ENCODE results near the gene MSI2. TPM values are rescaled to one million over a fixed set of nuclear protein-coding genes. Genes with fewer than 3 reads are reported as not detected.

The MSI2 gene
- total and polyA plus RNA-seq, 2 donors (not counting 3 experiments of a cell fraction or from before 2014, with no cell fraction given) = 20.9 to 59.3 TPM

GRCh38 chr17:57418463-57419246 lies 162.3 kb downstream of the MSI2 start:
- no TSS peak for BruUV-seq (replicated peaks)
- no peak for TF ChIP-seq GATA2 (IDR thresholded peaks at IDR 0.05; ENCODE audit: insufficient read depth, insufficient read length, low read depth, low read length)
- TF ChIP-seq JUN (IDR thresholded peaks at IDR 0.05; ENCODE audit: borderline replicate concordance, insufficient read depth, insufficient read length, low read depth) = no peak
- dilution Hi-C loops (cut with MboI; ENCODE audit: extremely low pct_ligation_motif_present, low sequenced_read_pairs) (no loop called here), intact Hi-C loops (cut with micrococcal nuclease) (no loop called here)
- H3K9me3 ChIP-seq (replicated peaks; ENCODE audit: control insufficient read depth, insufficient read depth, low read length) = no peaks in the 10 kb centered on the region
- peaks cover 7% of the 10 kb centered on the region for H4K20me1 ChIP-seq (replicated peaks; ENCODE audit: control insufficient read depth, extremely low read depth, insufficient read depth, low read length)
- H3K4me1 ChIP-seq (ENCODE audit: control insufficient read depth, extremely low read depth, insufficient read depth, low read length) = peaks cover 3% of the 10 kb centered on the region
- no peak overlapping the region for H2AFZ ChIP-seq (ENCODE audit: low read depth, low read length)
- ChIA-PET CTCF (interaction anchor here (0.6 to 1.9 kb wide), 4 partner anchors 21 to 928 kb away, joined by 3 to 6 read pairs (median 4); no protein-coding TSS in a partner anchor), POLR2A (no interaction called here)
- H3K4me3 ChIP-seq (replicated peaks in 1 of 3; ENCODE audit: insufficient read depth in 1 of 3, low read depth in 1 of 3, low read length in 3 of 3) = no peak overlapping the region
- no peaks in the 10 kb centered on the region for H3K27me3 ChIP-seq (ENCODE audit: control insufficient read depth in 2 of 2, insufficient read depth in 2 of 2, low read length in 2 of 2)
- H3K9me1 ChIP-seq (replicated peaks; ENCODE audit: control insufficient read depth, extremely low read depth, insufficient read depth, low read length) = no peaks in the 10 kb centered on the region
- no peaks in the 10 kb centered on the region for H3K79me2 ChIP-seq (ENCODE audit: control insufficient read depth, insufficient read depth, low read length)
- H3K9ac ChIP-seq (replicated peaks; ENCODE audit: extremely low read depth, insufficient read depth, low read length) = no peak overlapping the region
- no peak overlapping the region for H3K4me2 ChIP-seq (ENCODE audit: insufficient read depth, low read length)
- no peak overlapping the region for H3K27ac ChIP-seq (ENCODE audit: insufficient read depth, low read depth, low read length)
- no peak for FAIRE-seq
- H3K36me3 ChIP-seq (ENCODE audit: control insufficient read depth in 2 of 2, extremely low read depth in 1 of 2, insufficient read depth in 2 of 2, low read length in 2 of 2) = no peaks in the 10 kb centered on the region
- no peak for DNase-seq (ENCODE audit: low read depth, low spot score)

- H3K4me2 ChIP-seq (ENCODE audit: insufficient read depth, low read length) = no peak overlapping the region
- no peak overlapping the region for H3K9ac ChIP-seq (replicated peaks; ENCODE audit: extremely low read depth, insufficient read depth, low read length)
- H3K36me3 ChIP-seq (ENCODE audit: control insufficient read depth in 2 of 2, extremely low read depth in 1 of 2, insufficient read depth in 2 of 2, low read length in 2 of 2) = no peaks in the 10 kb centered on the region
- H2AFZ ChIP-seq (ENCODE audit: low read depth, low read length) = no peak overlapping the region
- dilution Hi-C loops (cut with MboI; ENCODE audit: extremely low pct_ligation_motif_present, low sequenced_read_pairs) (no loop called here), intact Hi-C loops (cut with micrococcal nuclease) (loop anchor here (5.0 kb wide), 1 partner anchor 43 kb away; no protein-coding TSS in a partner anchor)
- BruUV-seq (replicated peaks) = no TSS peak
- CTCF ChIA-PET = interaction anchor here (1.1 to 1.9 kb wide), 4 partner anchors 15 to 177 kb away, joined by 4 to 10 read pairs (median 6); no protein-coding TSS in a partner anchor
- FAIRE-seq = no peak
- H3K4me3 ChIP-seq (replicated peaks in 1 of 3; ENCODE audit: insufficient read depth in 1 of 3, low read depth in 1 of 3, low read length in 3 of 3) = no peak overlapping the region
- POLR2A ChIA-PET = no interaction called here
- no peaks in the 10 kb centered on the region for H3K79me2 ChIP-seq (ENCODE audit: control insufficient read depth, insufficient read depth, low read length)
- H3K27ac ChIP-seq (ENCODE audit: insufficient read depth, low read depth, low read length) = no peak overlapping the region
- no peak for DNase-seq (ENCODE audit: low read depth, low spot score)
- no peaks in the 10 kb centered on the region for H3K27me3 ChIP-seq (ENCODE audit: control insufficient read depth in 2 of 2, insufficient read depth in 2 of 2, low read length in 2 of 2)
- TF ChIP-seq CTCF (IDR thresholded peaks at IDR 0.05; ENCODE audit: extremely low read depth in 1 of 2, insufficient read depth in 1 of 2, low read depth in 1 of 2, low read length in 2 of 2) (no peak), MAX (IDR thresholded peaks at IDR 0.05; ENCODE audit: insufficient read depth, insufficient read length) (no peak), FOS (IDR thresholded peaks at IDR 0.05; ENCODE audit: borderline replicate concordance, insufficient read depth, low read length) (no peak), EZH2 (IDR thresholded peaks at IDR 0.05; ENCODE audit: borderline replicate concordance, low read depth, low read length, severe bottlenecking) (no peak), GATA2 (IDR thresholded peaks at IDR 0.05; ENCODE audit: insufficient read depth, insufficient read length, low read depth, low read length) (no peak), MYC (IDR thresholded peaks at IDR 0.05; ENCODE audit: low read depth, low read length) (no peak), POLR2AphosphoS5 (IDR thresholded peaks at IDR 0.05; ENCODE audit: insufficient read depth, low read depth, low read length) (no peak), POLR2A (IDR thresholded peaks at IDR 0.05; ENCODE audit: low read depth, low read length) (no peak)
- no peaks in the 10 kb centered on the region for H3K9me3 ChIP-seq (replicated peaks; ENCODE audit: control insufficient read depth, insufficient read depth, low read length)
- peaks cover 15% of the 10 kb centered on the region for H3K4me1 ChIP-seq (ENCODE audit: control insufficient read depth, extremely low read depth, insufficient read depth, low read length)
- H3K9me1 ChIP-seq (replicated peaks; ENCODE audit: control insufficient read depth, extremely low read depth, insufficient read depth, low read length) = no peaks in the 10 kb centered on the region
- H4K20me1 ChIP-seq (replicated peaks; ENCODE audit: control insufficient read depth, extremely low read depth, insufficient read depth, low read length) = peaks cover 7% of the 10 kb centered on the region
Observed at GRCh38 chr17:57419940-57420550, 163.7 kb downstream of the MSI2 start.

Data from endothelial cell of umbilical vein (primary cell).